Fibroblast of pulmonary artery (primary cell): ENCODE measurements around the gene IL1RL2.

Experiments
- DNase-seq: peaks from one replicate; pipeline ENCODE4 v3.0.0-alpha.2; 2010; ENCODE audit warnings: low read depth
- H3K4me3 ChIP-seq: replicated peaks from 2 replicates; pipeline ENCODE4 v1.5.1; 2011; ENCODE audit warnings: low read depth, mild to moderate bottlenecking, control low read depth, low read length, moderate library complexity
- TF ChIP-seq, protein P1 (sequence below): IDR thresholded peaks from 2 replicates; pipeline ENCODE4 v1.5.1; 2011; ENCODE audit warnings: mild to moderate bottlenecking, control low read depth, low read length, inconsistent platforms; ENCODE audit errors: missing control alignments

The IL1RL2 gene

DNA sequence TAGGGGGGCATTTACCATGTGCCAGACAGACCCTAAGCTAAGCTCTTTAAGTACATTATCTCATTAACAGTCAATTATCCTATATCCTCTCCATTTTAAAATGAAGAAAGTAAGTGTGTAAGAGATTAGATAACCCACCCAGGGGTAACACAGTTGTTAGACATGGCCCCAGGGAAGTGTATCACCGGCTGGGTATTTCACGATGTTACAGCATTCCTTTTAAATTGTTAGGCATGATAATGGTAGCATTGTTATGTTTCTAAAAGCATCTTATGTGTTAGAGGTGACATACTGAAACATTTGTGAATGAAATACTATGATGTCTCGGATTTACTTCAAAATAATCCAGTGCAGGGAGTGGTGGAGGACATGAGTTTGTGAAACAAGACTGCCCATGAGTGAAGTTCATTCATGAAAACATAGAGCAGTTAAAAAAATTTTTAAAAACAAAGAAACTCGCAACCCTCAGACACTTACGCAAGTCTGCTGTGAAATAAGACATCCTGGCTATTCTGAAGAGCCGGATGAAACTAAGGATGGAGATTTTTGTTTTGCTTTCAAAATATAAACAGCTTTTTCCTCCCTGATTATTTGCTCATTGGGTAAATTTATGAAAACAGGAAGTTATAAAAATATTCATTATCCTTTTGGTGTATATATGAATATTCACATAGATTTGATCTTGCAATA is 54.9 kb downstream of the IL1RL2 start:
- DNase-seq: peak; percentile 44
- TF ChIP-seq, protein P1, sequence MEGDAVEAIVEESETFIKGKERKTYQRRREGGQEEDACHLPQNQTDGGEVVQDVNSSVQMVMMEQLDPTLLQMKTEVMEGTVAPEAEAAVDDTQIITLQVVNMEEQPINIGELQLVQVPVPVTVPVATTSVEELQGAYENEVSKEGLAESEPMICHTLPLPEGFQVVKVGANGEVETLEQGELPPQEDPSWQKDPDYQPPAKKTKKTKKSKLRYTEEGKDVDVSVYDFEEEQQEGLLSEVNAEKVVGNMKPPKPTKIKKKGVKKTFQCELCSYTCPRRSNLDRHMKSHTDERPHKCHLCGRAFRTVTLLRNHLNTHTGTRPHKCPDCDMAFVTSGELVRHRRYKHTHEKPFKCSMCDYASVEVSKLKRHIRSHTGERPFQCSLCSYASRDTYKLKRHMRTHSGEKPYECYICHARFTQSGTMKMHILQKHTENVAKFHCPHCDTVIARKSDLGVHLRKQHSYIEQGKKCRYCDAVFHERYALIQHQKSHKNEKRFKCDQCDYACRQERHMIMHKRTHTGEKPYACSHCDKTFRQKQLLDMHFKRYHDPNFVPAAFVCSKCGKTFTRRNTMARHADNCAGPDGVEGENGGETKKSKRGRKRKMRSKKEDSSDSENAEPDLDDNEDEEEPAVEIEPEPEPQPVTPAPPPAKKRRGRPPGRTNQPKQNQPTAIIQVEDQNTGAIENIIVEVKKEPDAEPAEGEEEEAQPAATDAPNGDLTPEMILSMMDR: no peak
- no peak overlapping the region for H3K4me3 ChIP-seq

DNA sequence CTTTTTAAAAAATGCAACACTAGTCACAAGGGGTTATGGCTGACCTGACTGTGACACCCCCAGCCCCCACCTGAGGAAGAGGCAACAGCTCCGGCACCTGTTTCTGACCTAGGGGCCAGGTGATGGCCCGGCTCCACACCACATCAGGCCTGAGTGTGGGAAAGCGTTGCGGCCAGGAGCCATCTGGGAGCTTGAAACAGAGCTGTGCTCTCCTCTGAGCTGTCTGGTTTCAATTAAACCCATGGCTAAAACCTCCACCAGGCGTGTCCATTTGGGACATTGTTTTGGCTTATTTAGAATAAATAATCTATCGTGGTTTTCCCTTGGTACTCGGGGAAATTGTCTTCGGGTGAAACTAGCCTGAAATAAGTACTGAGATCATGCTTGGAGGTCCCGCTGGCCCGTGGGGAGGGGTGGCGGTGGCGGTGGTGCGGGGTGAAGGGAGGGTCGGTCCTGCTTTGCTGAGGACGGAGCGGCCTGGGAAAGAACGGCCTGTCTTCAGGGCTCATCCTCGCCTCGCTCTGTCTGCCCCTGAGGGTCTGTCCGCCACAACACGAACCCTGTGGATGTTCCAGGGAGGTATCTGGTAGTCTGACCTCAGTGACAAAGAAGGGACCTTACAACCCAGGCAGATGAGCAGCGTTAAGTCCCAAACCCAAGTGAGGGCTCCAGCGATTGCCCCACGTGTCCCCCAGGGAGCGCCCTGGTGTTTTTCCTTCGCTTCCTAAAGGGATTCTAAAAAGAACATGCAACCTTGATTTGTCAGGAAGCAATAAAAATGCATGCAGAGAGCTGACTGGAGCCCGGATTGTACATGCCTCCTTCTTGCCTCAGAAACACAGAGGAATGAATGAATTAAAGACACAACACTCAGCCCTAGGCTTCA is 58.7 kb downstream of the IL1RL2 start:
- TF ChIP-seq, protein P1: no peak
- H3K4me3 ChIP-seq: no peak overlapping the region
- no peak for DNase-seq

DNA sequence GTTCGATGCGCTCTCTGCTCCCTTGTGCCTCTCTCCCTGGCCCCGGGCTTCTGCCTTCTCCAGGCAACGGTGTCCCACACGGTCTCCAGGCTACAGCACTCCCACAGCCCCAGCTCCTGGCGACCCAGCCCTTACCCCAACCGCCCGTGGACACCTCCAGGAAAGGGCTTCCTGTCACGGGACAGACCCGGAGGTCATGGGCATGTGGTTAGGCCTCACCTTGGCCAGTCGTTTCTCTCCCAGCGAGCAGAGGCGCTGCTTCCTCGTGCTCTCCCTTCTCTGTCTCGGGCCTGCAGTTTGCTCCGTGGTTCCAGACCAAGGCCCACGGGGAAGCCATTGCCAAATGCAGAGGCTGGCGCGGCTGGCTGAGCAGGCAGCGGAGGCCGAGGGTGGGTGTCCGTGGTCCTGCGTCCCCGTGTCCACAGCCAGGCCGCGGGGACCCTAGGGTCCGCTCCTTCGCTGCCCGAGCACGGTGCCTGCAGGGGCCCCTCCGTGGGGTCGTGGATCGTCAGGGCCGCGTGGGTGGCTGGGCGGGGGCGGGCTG is 63.5 kb downstream of the IL1RL2 start:
- H3K4me3 ChIP-seq: no peak overlapping the region
- TF ChIP-seq, protein P1: no peak
- no peak for DNase-seq

DNA sequence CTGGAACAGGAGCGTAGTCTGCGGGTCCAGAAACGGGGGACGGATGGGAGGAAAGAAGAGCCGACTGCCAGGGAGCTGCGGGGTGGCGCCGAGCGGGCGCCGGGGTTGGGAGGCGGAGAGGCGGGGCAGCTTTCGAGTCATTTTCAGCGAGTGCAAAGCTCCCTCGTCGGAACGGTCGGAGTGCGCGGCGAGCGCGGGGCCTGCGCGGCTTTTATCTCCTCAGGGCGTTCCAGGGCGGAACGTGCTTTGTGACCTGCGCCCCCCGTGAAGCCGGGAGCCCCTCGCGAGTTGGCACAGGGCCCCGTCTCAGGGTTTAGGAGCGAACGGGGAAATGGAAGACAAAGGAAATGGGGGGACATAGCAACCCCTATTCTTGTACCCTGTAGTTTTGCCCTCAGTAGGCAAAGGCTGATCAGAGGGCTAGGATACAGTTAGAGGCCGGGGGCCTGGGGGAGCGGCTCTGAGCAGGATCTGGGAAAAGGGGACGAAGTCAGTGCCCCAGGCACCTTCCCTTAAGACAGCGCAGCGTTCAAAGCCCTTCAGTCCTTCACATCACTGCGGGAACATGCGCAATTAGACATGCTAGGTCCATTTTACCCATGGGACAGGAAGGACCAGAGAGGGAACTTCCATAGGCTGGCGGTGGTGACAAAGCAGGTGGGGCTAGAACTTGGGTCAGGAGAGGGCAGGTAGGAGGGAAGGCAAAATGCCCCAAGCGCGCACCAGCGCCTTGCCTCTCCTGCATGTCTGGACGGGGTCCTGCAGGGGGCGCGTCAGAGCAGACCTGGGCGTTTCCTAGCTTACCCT is 64.4 kb downstream of the IL1RL2 start:
- peak overlapping the region; percentile 46 for H3K4me3 ChIP-seq
- DNase-seq: peak; percentile 53
- TF ChIP-seq, protein P1: peak; percentile 59

DNA sequence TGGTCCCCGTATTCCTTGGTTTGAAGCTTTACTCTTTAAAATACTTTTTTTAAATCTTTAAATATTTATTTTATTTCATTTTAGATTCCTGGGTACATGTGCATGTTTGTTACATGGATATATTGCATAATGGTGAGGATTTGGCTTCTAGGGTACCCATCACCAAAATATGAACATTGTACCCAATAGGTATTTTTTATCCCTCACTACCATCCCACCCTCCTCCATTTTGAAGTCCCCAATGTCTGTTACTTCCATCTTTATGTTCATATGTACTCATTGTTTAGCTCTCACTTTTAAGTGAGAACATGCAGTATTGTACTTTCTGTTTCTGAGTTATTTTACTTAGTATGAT is 65.0 kb downstream of the IL1RL2 start:
- DNase-seq: no peak
- no peak overlapping the region for H3K4me3 ChIP-seq
- TF ChIP-seq, protein P1: no peak

DNA sequence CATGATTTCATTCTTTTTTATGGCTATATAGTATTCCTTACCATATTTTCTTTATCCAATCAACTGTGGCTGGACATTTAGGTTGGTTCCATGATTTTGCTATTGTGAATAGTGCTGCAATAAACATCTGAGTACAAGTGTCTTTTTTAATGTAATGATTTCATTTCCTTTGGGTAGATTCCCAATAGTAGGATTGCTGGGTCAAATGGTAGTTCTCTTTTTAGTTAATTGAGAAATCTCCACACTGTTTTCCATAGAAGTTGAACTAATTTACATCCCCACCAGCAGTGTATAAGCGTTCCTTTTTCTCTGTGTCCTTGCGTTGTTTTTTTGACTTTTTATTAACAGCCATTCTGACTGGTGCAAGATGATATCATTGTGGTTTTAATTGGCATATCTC is 65.4 kb downstream of the IL1RL2 start:
- H3K4me3 ChIP-seq: no peak overlapping the region
- TF ChIP-seq, protein P1: no peak
- DNase-seq: no peak
